GM12878 (cell line): Measurements from ENCODE around the gene ZNF322.

Experiments used
- ATF7 ChIP-seq: fragments of 450-650 bp; IDR thresholded peaks from 2 replicates; pipeline ENCODE4 v1.6.1; 2016; ENCODE audit warnings: low read depth, mild to moderate bottlenecking
- CHD4 ChIP-seq: fragments of 200-600 bp; sonication (generic); IDR thresholded peaks from 2 replicates; pipeline ENCODE4 v1.6.1; 2016; ENCODE audit warnings: mild to moderate bottlenecking
- CTCF ChIP-seq, 3 experiments: IDR thresholded peaks in 2 of 3; conservative IDR thresholded peaks in 1 of 3; 2 replicates each; pipeline ENCODE4 v1.5.1; 2011; ENCODE audit warnings: low read depth in 3 of 3, low read length in 3 of 3, mild to moderate bottlenecking in 3 of 3, control low read depth in 2 of 3, moderate library complexity in 2 of 3, inconsistent platforms in 1 of 3, mixed read lengths in 1 of 3; ENCODE audit not compliant: control insufficient read depth in 2 of 3, insufficient read depth in 1 of 3; ENCODE audit errors: extremely low read depth in 1 of 3
- EP300 ChIP-seq, 2 experiments: fragments of 150-350 bp in 1 of 2; IDR thresholded peaks; 2 replicates each; pipeline ENCODE4 v1.6.1; 2011 to 2012; ENCODE audit warnings: low read depth in 2 of 2, low read length in 2 of 2, borderline replicate concordance in 1 of 2, improper control_type of control experiment in 1 of 2, inconsistent platforms in 1 of 2; ENCODE audit not compliant: control insufficient read depth in 1 of 2
- EZH2 ChIP-seq: IDR thresholded peaks from 2 replicates; pipeline ENCODE4 v1.6.1; 2012; ENCODE audit warnings: low read depth, mild to moderate bottlenecking, control low read depth, inconsistent platforms, low read length, borderline replicate concordance; ENCODE audit not compliant: control insufficient read depth
- NFXL1 ChIP-seq: fragments of 450-650 bp; IDR thresholded peaks from 2 replicates; pipeline ENCODE4 v1.6.1; 2017; ENCODE audit warnings: antibody characterized with exemption, mild to moderate bottlenecking, borderline replicate concordance
- POLR2AphosphoS5 ChIP-seq: IDR thresholded peaks from 2 replicates; pipeline ENCODE4 v1.6.1; 2011; ENCODE audit warnings: mild to moderate bottlenecking, low read length, inconsistent platforms
- RAD51 ChIP-seq: fragments of 450-650 bp; IDR thresholded peaks from 2 replicates; pipeline ENCODE4 v1.6.1; 2016; ENCODE audit warnings: moderate library complexity, mild to moderate bottlenecking, inconsistent platforms
- YY1 ChIP-seq: IDR thresholded peaks from 2 replicates; pipeline ENCODE4 v1.6.1; 2011; ENCODE audit warnings: low read depth, mild to moderate bottlenecking, low read length
- ZNF274 ChIP-seq: IDR thresholded peaks from one replicate; pipeline ENCODE4 v1.8.0; 2011; ENCODE audit not compliant: insufficient read length, insufficient read depth
- ZNF622 ChIP-seq: fragments of 450-650 bp; IDR thresholded peaks from 2 replicates; pipeline ENCODE4 v1.6.1; 2017; ENCODE audit warnings: mild to moderate bottlenecking, inconsistent platforms

GRCh38 chr6:26624557-26624956 is 35.0 kb downstream of the ZNF322 start:
- TF ChIP-seq ZNF622 (no peak), RAD51 (no peak), ATF7 (no peak), EP300 (IDR thresholded peaks at IDR 0.05; ENCODE audit: borderline replicate concordance in 1 of 2, control insufficient read depth in 1 of 2, low read depth in 2 of 2, low read length in 2 of 2) (no peak), CHD4 (no peak), NFXL1 (no peak), EZH2 (no peak), CTCF (IDR thresholded peaks at IDR 0.05 in 2 of 3, conservative IDR thresholded peaks at IDR 0.05 in 1 of 3; ENCODE audit: control insufficient read depth in 2 of 3, extremely low read depth in 1 of 3, insufficient read depth in 1 of 3, low read depth in 3 of 3, low read length in 3 of 3) (no peak), ZNF274 (no peak), YY1 (no peak), POLR2AphosphoS5 (no peak)
